Measurements from ENCODE around the gene ZNF691.

GRCh38 chr1:42817976-42818375 lies 28.4 kb upstream of the ZNF691 start:
- TF ChIP-seq POLR2A (IDR thresholded peaks at IDR 0.05; ENCODE audit: low read depth) (no peak), CTCF (IDR thresholded peaks at IDR 0.05) (no peak)

Measured in esophagus muscularis mucosa (tissue), 3 donors.